ENCODE measurements around the gene UCP2. TPM values are rescaled to one million over a fixed set of nuclear protein-coding genes. Genes with fewer than 3 reads are reported as not detected.

The UCP2 gene
- total and polyA plus RNA-seq, 9 donors = 3.7 to 86.9 (median 16.5) TPM

- Histone ChIP-seq H3K4me1 (ENCODE audit: insufficient read depth) (no peaks in the 10 kb centered on the region), H3K36me3 (no peaks in the 10 kb centered on the region), H3K27me3 (no peaks in the 10 kb centered on the region), H3K27ac (no peak overlapping the region), H3K4me3 (no peak overlapping the region), H3K9me3 (no peaks in the 10 kb centered on the region)
- 69 to 71% (median 71%) methylated on average over 4 of the region's 4 CpGs for WGBS, 3 donors
- no peak for TF ChIP-seq POLR2A (IDR thresholded peaks at IDR 0.05)
- no peak for TF ChIP-seq EP300 (IDR thresholded peaks at IDR 0.05)
- TF ChIP-seq, protein P1, sequence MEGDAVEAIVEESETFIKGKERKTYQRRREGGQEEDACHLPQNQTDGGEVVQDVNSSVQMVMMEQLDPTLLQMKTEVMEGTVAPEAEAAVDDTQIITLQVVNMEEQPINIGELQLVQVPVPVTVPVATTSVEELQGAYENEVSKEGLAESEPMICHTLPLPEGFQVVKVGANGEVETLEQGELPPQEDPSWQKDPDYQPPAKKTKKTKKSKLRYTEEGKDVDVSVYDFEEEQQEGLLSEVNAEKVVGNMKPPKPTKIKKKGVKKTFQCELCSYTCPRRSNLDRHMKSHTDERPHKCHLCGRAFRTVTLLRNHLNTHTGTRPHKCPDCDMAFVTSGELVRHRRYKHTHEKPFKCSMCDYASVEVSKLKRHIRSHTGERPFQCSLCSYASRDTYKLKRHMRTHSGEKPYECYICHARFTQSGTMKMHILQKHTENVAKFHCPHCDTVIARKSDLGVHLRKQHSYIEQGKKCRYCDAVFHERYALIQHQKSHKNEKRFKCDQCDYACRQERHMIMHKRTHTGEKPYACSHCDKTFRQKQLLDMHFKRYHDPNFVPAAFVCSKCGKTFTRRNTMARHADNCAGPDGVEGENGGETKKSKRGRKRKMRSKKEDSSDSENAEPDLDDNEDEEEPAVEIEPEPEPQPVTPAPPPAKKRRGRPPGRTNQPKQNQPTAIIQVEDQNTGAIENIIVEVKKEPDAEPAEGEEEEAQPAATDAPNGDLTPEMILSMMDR (IDR thresholded peaks at IDR 0.05) = no peak
- intact Hi-C loops (cut with DNase I) = no loop called here
- DNase-seq = no peak
Measured at GRCh38 chr11:73945396-73945795, 37.2 kb downstream of the UCP2 start.

DNA sequence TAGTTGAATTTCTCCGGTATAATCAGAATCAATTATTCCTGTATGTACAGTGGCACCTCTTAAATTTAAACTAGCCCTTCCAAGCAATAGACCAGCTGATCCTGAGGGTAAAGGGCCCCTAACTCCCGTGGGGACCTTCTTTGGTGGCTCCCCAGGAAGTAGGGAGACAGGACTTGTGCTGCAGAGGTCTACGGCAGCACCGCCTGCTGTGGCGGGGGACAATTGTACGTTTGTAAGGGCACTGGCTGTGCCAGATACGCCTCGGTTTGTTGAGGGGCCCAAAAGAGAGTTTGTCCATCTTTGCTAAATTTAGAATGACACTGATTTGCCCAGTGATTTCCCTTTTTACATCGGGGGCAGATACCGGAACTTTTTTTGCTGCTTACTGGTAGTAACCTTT, 37.7 kb downstream of the UCP2 start:
- intact Hi-C loops (cut with DNase I) = no loop called here
- Histone ChIP-seq H3K9me3 (no peaks in the 10 kb centered on the region), H3K36me3 (no peaks in the 10 kb centered on the region), H3K4me3 (no peak overlapping the region), H3K27ac (no peak overlapping the region), H3K4me1 (ENCODE audit: insufficient read depth) (no peaks in the 10 kb centered on the region), H3K27me3 (no peaks in the 10 kb centered on the region)
- TF ChIP-seq EP300 (IDR thresholded peaks at IDR 0.05) = no peak
- TF ChIP-seq POLR2A (IDR thresholded peaks at IDR 0.05) = no peak
- TF ChIP-seq, protein P1 (IDR thresholded peaks at IDR 0.05) = no peak
- WGBS, 3 donors = 75 to 81% (median 77%) methylated on average over 10 of the region's 10 CpGs
- no peak for DNase-seq

DNA sequence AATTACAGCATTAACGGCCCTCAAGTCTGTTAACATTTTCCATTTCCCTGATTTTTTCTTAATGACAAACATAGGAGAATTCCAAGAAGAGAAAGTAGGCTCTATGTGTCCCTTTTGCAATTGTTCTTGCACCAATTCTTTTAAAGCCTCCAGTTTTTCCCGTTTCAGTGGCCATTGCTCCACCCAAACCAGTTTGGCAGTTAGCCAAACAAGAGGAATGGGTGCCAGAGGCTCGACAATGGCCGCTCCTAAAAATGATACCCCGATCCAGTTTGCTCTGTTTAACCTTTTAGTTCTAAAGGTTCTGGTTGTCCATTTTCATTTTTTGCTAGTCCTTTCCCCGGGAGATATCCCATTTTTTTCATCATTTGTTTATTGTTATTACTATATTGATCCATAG, 38.6 kb downstream of the UCP2 start:
- intact Hi-C loops (cut with DNase I) = no loop called here
- H3K4me3 ChIP-seq = no peak overlapping the region
- WGBS, 3 donors = 63 to 67% (median 65%) methylated on average over 6 of the region's 6 CpGs
- DNase-seq = no peak
- no peaks in the 10 kb centered on the region for H3K36me3 ChIP-seq
- H3K27me3 ChIP-seq = no peaks in the 10 kb centered on the region
- H3K27ac ChIP-seq = no peak overlapping the region
- H3K9me3 ChIP-seq = no peaks in the 10 kb centered on the region
- H3K4me1 ChIP-seq (ENCODE audit: insufficient read depth) = no peaks in the 10 kb centered on the region
- no peak for TF ChIP-seq POLR2A (IDR thresholded peaks at IDR 0.05)
- TF ChIP-seq EP300 (IDR thresholded peaks at IDR 0.05) = no peak
- TF ChIP-seq, protein P1 (IDR thresholded peaks at IDR 0.05) = no peak

DNA sequence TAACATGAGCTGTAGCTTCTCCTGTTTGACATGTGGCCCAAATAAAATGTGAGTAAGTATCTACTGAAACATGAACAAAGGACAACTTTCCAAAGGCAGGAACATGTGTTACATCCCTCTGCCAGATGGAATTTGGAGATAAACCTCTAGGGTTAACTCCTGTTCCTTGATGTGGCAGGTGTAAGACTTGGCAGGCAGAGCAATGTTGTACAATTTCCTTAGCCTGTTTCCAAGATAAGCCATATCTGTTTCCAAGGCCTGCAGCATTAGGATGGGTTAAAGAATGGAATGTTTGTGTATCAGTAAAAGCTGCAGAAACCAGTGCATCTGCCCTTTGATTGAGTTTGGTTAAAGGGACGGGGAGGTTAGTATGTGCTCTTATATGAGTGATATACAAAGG, 40.6 kb downstream of the UCP2 start:
- DNase-seq = no peak

More for the DNA sequence above, 40.6 kb downstream of the UCP2 start:
- Histone ChIP-seq H3K36me3 (no peaks in the 10 kb centered on the region), H3K4me1 (ENCODE audit: insufficient read depth) (no peaks in the 10 kb centered on the region), H3K27ac (no peak overlapping the region), H3K4me3 (no peak overlapping the region), H3K9me3 (no peaks in the 10 kb centered on the region), H3K27me3 (no peaks in the 10 kb centered on the region)
- TF ChIP-seq, protein P1 (IDR thresholded peaks at IDR 0.05) = no peak
- TF ChIP-seq EP300 (IDR thresholded peaks at IDR 0.05) (no peak), POLR2A (IDR thresholded peaks at IDR 0.05) (no peak)
- intact Hi-C loops (cut with DNase I) = no loop called here
- 42 to 54% (median 42%) methylated on average over 1 of the region's 1 CpG for WGBS, 3 donors
